ENCODE results near the gene VARS2. TPM values are rescaled to one million over a fixed set of nuclear protein-coding genes. Genes with fewer than 3 reads are reported as not detected.

The VARS2 gene
- total RNA-seq, 1 experiment from 2014 or later = 68.2 TPM

DNA sequence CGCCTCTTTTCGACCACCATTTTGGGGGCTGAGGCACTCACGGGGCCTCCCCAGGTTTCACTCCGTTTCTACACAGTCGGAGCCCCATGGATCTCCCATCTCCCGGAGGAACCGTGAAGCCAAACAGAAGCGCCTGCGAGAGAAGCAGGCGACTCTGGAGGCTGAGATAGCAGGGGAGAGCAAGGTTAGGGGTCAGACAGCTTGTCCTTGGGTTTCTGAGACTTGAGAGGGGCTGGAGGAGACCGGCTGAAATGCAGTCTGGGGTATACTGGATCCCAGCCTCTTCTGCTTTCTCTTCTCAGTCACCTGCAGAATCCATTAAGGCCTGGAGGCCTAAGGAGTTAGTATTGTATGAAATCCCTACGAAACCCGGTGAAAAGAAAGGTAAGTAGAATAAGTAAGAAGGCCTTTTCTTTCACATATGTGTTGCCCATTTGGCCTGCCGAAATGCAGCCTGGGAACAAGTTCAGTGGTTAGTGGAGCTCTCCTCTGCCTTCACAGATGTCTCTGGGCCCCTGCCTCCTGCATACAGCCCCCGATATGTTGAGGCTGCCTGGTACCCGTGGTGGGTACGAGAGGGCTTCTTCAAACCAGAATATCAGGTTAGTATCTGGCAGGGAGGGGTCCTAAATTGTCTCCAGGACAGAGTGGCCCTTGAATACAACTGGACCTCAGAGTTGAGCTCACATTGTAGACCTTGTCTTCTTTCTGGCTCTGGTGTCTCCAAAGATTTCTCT, 984 bp downstream of the VARS2 start:
- no peaks in the 10 kb centered on the region for H3K79me2 ChIP-seq (ENCODE audit: insufficient read depth, low read length)
- H4K8ac ChIP-seq (replicated peaks; ENCODE audit: insufficient read length, low read depth, low read length) = no peak overlapping the region
- H4K91ac ChIP-seq (ENCODE audit: insufficient read length, low read depth, low read length) = no peak overlapping the region
- H2AK5ac ChIP-seq (ENCODE audit: insufficient read length, low read length) = no peak overlapping the region
- no peak overlapping the region for H3K56ac ChIP-seq (ENCODE audit: insufficient read length, low read depth, low read length)
- no peak overlapping the region for H3T11ph ChIP-seq (ENCODE audit: low read length)
- H3K36me3 Mint-ChIP-seq (ENCODE audit: insufficient read depth in 1 of 3, low read depth in 3 of 3) = peaks cover 41 to 78% (median 75%) of the 10 kb centered on the region in 3 experiments
- H3K4me3 Mint-ChIP-seq = peak overlapping the region; percentile 82 to 93
- H3K4me1 ChIP-seq (ENCODE audit: insufficient read depth, low read length) = no peaks in the 10 kb centered on the region
- no peak for TF ChIP-seq CTCF (conservative IDR thresholded peaks at IDR 0.05)
- no peaks in the 10 kb centered on the region; the same call in none of the 2 replicates for H3K27me3 Mint-ChIP-seq (ENCODE audit: low read depth)
- H3K9me3 Mint-ChIP-seq = no peaks in the 10 kb centered on the region
- no peak for DNase-seq
- no peak overlapping the region for H3K27ac ChIP-seq (ENCODE audit: insufficient read length, low read depth, low read length)
- H2BK20ac ChIP-seq (ENCODE audit: low read depth, low read length, poor library complexity, severe bottlenecking) = no peak overlapping the region
- no peak overlapping the region for H2BK12ac ChIP-seq (ENCODE audit: insufficient read length, low read depth, low read length)
- H3K9ac ChIP-seq (ENCODE audit: extremely low read depth, insufficient read length, low read length) = peak overlapping the region; percentile 28
- H3K18ac ChIP-seq (ENCODE audit: insufficient read length, low read depth, low read length) = no peak overlapping the region
- no peak overlapping the region for H2BK15ac ChIP-seq (ENCODE audit: low read depth, low read length)
- no peaks in the 10 kb centered on the region for H3K79me1 ChIP-seq (ENCODE audit: insufficient read depth, low read depth, low read length, poor library complexity, severe bottlenecking)
- no peak overlapping the region for H2BK120ac ChIP-seq (ENCODE audit: low read depth, low read length, poor library complexity, severe bottlenecking)
- no peaks in the 10 kb centered on the region for H3K9me3 ChIP-seq (ENCODE audit: control insufficient read depth, low read depth, low read length)
- H3K4me1 Mint-ChIP-seq = peaks cover 22 to 26% of the 10 kb centered on the region in 2 experiments
- no peaks in the 10 kb centered on the region for H3K27me3 ChIP-seq (ENCODE audit: insufficient read depth, low read length)
- peak overlapping the region; percentile 78 for H3K4me2 ChIP-seq (ENCODE audit: insufficient read depth, insufficient read length, low read length)
- WGBS (ENCODE audit: extremely low coverage, insufficient read length, low lambda C conversion rate) = no CpG with 5 or more reads among the region's 17 CpGs
- H3K23me2 ChIP-seq (ENCODE audit: insufficient read length, low read depth, low read length, poor library complexity, severe bottlenecking) = peaks cover 10% of the 10 kb centered on the region
- H2AFZ ChIP-seq (ENCODE audit: low read length) = no peak overlapping the region
- no peaks in the 10 kb centered on the region for H4K20me1 ChIP-seq (ENCODE audit: control insufficient read depth, insufficient read depth, insufficient read length)
- no peak overlapping the region for H3K4ac ChIP-seq (ENCODE audit: low read depth, low read length)
- H4K5ac ChIP-seq (ENCODE audit: insufficient read length, low read depth, low read length) = no peak overlapping the region
- peak overlapping the region; percentile 26 to 89 (median 53); a peak in 3 of 7 replicates for H3K27ac Mint-ChIP-seq
- no peak overlapping the region for H2BK5ac ChIP-seq (ENCODE audit: insufficient read length, low read length)
- no peak overlapping the region for H3K14ac ChIP-seq (ENCODE audit: insufficient read depth, low read length)
- no peak overlapping the region for H3K23ac ChIP-seq (ENCODE audit: insufficient read length, low read depth, low read length)
